ENCODE data around the gene HPCA.

HPCA gene

GRCh38 chr1:32871364-32872191, 14.7 kb upstream of the HPCA start:
- DNase-seq = peak in 1 of 2 experiments; percentile 46

- DNase-seq = no peak
These were observed 14.2 kb upstream of the HPCA start for GRCh38 chr1:32872192-32872460.

GRCh38 chr1:32873484-32873883, 12.8 kb upstream of the HPCA start:
- no peak for DNase-seq

GRCh38 chr1:32874860-32875752, 11.2 kb upstream of the HPCA start:
- peak in 1 of 2 experiments; percentile 48 for DNase-seq

GRCh38 chr1:32876341-32877210, 9.7 kb upstream of the HPCA start:
- peak; percentile 35 to 79 for DNase-seq

- no peak for DNase-seq
These were observed 8.8 kb upstream of the HPCA start for GRCh38 chr1:32877211-32878110.

GRCh38 chr1:32878183-32878582, 8.1 kb upstream of the HPCA start:
- peak in 1 of 2 experiments; percentile 25 for DNase-seq

- DNase-seq = no peak
These were observed 7.7 kb upstream of the HPCA start for GRCh38 chr1:32878637-32879041.

- no peak for DNase-seq
These were observed 5.0 kb upstream of the HPCA start for GRCh38 chr1:32881291-32881690.

GRCh38 chr1:32881871-32882850, 4.1 kb upstream of the HPCA start:
- peak in 1 of 2 experiments; percentile 87 for DNase-seq

- DNase-seq = peak in 1 of 2 experiments; percentile 23
These were observed 2.8 kb upstream of the HPCA start for GRCh38 chr1:32883338-32884031.

- DNase-seq = no peak
These were observed 2.3 kb upstream of the HPCA start for GRCh38 chr1:32884032-32884372.

GRCh38 chr1:32884726-32885125, 1.6 kb upstream of the HPCA start:
- DNase-seq = peak; percentile 45 to 85

- DNase-seq = peak in 1 of 2 experiments; percentile 61
These were observed 651 bp upstream of the HPCA start for GRCh38 chr1:32885676-32886003.

GRCh38 chr1:32886828-32887414, 630 bp downstream of the HPCA start:
- DNase-seq = peak; percentile 54 to 78

- DNase-seq = peak in 1 of 2 experiments; percentile 42
These were observed 1.3 kb downstream of the HPCA start for GRCh38 chr1:32887623-32888022.

- DNase-seq = no peak
These were observed 1.8 kb downstream of the HPCA start for GRCh38 chr1:32888134-32888533.

- DNase-seq = no peak
These were observed 2.6 kb downstream of the HPCA start for GRCh38 chr1:32888677-32889420.

- DNase-seq = no peak
These were observed 3.5 kb downstream of the HPCA start for GRCh38 chr1:32889731-32890278.
